HEK293 (cell line): ENCODE measurements around the gene ZNF343.

Experiments used
- KLF1 ChIP-seq: fragments of 450-650 bp; formaldehyde crosslinking; IDR thresholded peaks from 2 replicates; pipeline ENCODE4 v1.5.1; 2016; ENCODE audit warnings: missing biosample characterization, missing genetic modification characterization
- KLF8 ChIP-seq: fragments of 450-650 bp; formaldehyde crosslinking; IDR thresholded peaks from 2 replicates; pipeline ENCODE4 v1.5.1; 2016; ENCODE audit warnings: missing biosample characterization, missing genetic modification characterization
- ZNF169 ChIP-seq: fragments of 450-650 bp; formaldehyde crosslinking; IDR thresholded peaks from 2 replicates; pipeline ENCODE4 v1.5.1; 2016; ENCODE audit warnings: missing biosample characterization, missing genetic modification characterization
- ZNF214 ChIP-seq: fragments of 450-650 bp; formaldehyde crosslinking; IDR thresholded peaks from 2 replicates; pipeline ENCODE4 v1.5.1; 2017; ENCODE audit warnings: missing biosample characterization, mild to moderate bottlenecking, missing genetic modification characterization, borderline replicate concordance
- ZNF239 ChIP-seq: fragments of 450-650 bp; formaldehyde crosslinking; IDR thresholded peaks from 2 replicates; pipeline ENCODE4 v1.5.1; 2016; ENCODE audit warnings: missing biosample characterization, missing genetic modification characterization
- ZNF266 ChIP-seq: fragments of 450-650 bp; formaldehyde crosslinking; IDR thresholded peaks from 2 replicates; pipeline ENCODE4 v1.5.1; 2016; ENCODE audit warnings: missing biosample characterization, missing genetic modification characterization, low read depth
- ZNF274 ChIP-seq, 2 experiments: fragments of 200-500 bp in 1 of 2; fragments of 450-650 bp in 1 of 2; sonication (Bioruptor generic) in 1 of 2; formaldehyde crosslinking in 1 of 2; IDR thresholded peaks; 2 replicates each; pipeline versions ENCODE4 v1.5.1 to v1.6.1; 2014 to 2016; ENCODE audit warnings: borderline replicate concordance in 1 of 2, inconsistent platforms in 1 of 2, low read length in 1 of 2, missing biosample characterization in 1 of 2, missing genetic modification characterization in 1 of 2
- ZNF561 ChIP-seq: fragments of 450-650 bp; IDR thresholded peaks from 2 replicates; pipeline ENCODE4 v1.5.1; 2018; ENCODE audit warnings: missing biosample characterization, missing genetic modification characterization, borderline replicate concordance
- ZNF629 ChIP-seq: fragments of 450-650 bp; formaldehyde crosslinking; IDR thresholded peaks from 2 replicates; pipeline ENCODE4 v1.5.1; 2017; ENCODE audit warnings: missing biosample characterization, missing genetic modification characterization
- ZNF670 ChIP-seq: fragments of 450-650 bp; formaldehyde crosslinking; IDR thresholded peaks from 2 replicates; pipeline ENCODE4 v1.5.1; 2016; ENCODE audit warnings: missing biosample characterization, missing genetic modification characterization, low read depth
- ZNF776 ChIP-seq: fragments of 450-650 bp; formaldehyde crosslinking; IDR thresholded peaks from 2 replicates; pipeline ENCODE4 v1.5.0; 2017; ENCODE audit warnings: missing biosample characterization, missing genetic modification characterization, borderline replicate concordance
- ZNF830 ChIP-seq: fragments of 450-650 bp; IDR thresholded peaks from 2 replicates; pipeline ENCODE4 v1.5.0; 2018; ENCODE audit warnings: missing biosample characterization, missing genetic modification characterization, low read depth, mild to moderate bottlenecking, moderate library complexity
- TF ChIP-seq, protein P1 (sequence below): fragments of 450-650 bp; formaldehyde crosslinking; IDR thresholded peaks from 2 replicates; pipeline ENCODE4 v1.5.1; 2016; ENCODE audit warnings: missing biosample characterization, missing genetic modification characterization

DNA sequence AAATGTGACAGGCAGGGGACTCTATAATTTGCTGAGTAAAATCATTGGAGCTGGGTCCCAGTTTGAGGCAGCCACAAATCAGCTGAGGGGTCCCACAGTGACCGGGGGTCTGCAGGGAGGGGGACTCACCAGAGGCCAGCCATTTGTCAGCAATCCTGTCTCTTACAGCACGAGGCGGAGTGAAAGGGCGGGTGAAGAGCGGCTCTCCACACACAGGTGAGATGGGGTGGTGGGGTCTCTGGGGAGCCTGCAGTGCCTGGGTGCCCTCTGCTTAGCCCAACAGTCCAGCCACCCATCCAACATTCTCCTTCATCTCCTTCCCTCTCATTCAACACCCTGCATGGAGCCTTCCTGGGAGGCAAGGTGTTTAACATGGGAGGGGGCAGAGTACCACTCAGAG is 28.4 kb upstream of the ZNF343 start:
- TF ChIP-seq ZNF561 = no peak
- no peak for TF ChIP-seq ZNF629 (tag by site-specific recombination)
- no peak for TF ChIP-seq ZNF670 (tag by site-specific recombination)
- no peak for TF ChIP-seq ZNF274 (IDR thresholded peaks at IDR 0.05; ENCODE audit: low read length)
- TF ChIP-seq ZNF274 (tag by site-specific recombination; IDR thresholded peaks at IDR 0.05; ENCODE audit: borderline replicate concordance) = no peak
- TF ChIP-seq, protein P1, sequence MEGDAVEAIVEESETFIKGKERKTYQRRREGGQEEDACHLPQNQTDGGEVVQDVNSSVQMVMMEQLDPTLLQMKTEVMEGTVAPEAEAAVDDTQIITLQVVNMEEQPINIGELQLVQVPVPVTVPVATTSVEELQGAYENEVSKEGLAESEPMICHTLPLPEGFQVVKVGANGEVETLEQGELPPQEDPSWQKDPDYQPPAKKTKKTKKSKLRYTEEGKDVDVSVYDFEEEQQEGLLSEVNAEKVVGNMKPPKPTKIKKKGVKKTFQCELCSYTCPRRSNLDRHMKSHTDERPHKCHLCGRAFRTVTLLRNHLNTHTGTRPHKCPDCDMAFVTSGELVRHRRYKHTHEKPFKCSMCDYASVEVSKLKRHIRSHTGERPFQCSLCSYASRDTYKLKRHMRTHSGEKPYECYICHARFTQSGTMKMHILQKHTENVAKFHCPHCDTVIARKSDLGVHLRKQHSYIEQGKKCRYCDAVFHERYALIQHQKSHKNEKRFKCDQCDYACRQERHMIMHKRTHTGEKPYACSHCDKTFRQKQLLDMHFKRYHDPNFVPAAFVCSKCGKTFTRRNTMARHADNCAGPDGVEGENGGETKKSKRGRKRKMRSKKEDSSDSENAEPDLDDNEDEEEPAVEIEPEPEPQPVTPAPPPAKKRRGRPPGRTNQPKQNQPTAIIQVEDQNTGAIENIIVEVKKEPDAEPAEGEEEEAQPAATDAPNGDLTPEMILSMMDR = no peak
- TF ChIP-seq KLF1 (tag by site-specific recombination) = no peak
- TF ChIP-seq ZNF830 (tag by site-specific recombination) = no peak
- no peak for TF ChIP-seq KLF8
- TF ChIP-seq ZNF239 (tag by site-specific recombination) = no peak
- TF ChIP-seq ZNF776 (tag by site-specific recombination) = no peak
- TF ChIP-seq ZNF266 (tag by site-specific recombination) = no peak
- TF ChIP-seq ZNF169 (tag by site-specific recombination) = no peak
- no peak for TF ChIP-seq ZNF214 (tag by site-specific recombination)
